DND-41 (cell line): ENCODE measurements around the gene EXOSC2.

Experiments
- EZH2 ChIP-seq: IDR thresholded peaks from 3 replicates; pipeline ENCODE4 v1.6.1; 2012; ENCODE audit warnings: borderline replicate concordance, low read depth, mild to moderate bottlenecking, moderate library complexity, low read length, inconsistent platforms; ENCODE audit not compliant: severe bottlenecking
- TF ChIP-seq, protein P1 (sequence below): IDR thresholded peaks from 2 replicates; pipeline ENCODE4 v1.5.1; 2012; ENCODE audit warnings: borderline replicate concordance, low read length, moderate library complexity, mild to moderate bottlenecking; ENCODE audit not compliant: poor library complexity, severe bottlenecking; ENCODE audit errors: extremely low read depth

DNA sequence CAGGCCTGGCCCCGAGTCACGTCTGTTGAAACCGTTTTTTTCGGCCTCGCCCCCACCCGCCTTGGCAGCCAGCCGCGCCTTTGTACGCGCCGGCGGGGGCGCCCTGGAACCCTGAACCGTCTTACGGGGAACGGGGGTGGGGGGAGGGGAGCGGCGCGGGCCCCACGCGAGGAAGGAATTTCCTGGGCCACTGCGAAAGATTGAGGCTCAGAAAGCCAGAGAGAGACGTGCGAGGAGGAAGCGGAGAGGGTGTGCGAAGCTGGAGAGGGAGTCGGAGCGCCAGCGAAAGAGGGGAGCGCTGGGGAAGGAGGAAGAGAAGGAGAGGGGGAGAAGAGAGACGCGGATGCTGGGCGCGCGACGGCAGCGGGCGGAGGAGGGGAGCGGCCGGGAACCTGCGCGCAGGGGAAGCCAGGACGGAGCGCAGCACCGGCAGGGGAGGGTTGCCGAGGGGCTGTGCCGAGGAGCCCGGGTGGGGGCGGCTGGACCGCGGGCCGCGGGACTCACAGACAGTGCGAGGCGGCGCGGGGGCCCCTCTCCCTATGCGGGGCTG, 33.8 kb upstream of the EXOSC2 start:
- TF ChIP-seq, protein P1, sequence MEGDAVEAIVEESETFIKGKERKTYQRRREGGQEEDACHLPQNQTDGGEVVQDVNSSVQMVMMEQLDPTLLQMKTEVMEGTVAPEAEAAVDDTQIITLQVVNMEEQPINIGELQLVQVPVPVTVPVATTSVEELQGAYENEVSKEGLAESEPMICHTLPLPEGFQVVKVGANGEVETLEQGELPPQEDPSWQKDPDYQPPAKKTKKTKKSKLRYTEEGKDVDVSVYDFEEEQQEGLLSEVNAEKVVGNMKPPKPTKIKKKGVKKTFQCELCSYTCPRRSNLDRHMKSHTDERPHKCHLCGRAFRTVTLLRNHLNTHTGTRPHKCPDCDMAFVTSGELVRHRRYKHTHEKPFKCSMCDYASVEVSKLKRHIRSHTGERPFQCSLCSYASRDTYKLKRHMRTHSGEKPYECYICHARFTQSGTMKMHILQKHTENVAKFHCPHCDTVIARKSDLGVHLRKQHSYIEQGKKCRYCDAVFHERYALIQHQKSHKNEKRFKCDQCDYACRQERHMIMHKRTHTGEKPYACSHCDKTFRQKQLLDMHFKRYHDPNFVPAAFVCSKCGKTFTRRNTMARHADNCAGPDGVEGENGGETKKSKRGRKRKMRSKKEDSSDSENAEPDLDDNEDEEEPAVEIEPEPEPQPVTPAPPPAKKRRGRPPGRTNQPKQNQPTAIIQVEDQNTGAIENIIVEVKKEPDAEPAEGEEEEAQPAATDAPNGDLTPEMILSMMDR: no peak
- TF ChIP-seq EZH2: no peak
